ENCODE measurements around the gene L1TD1. TPM values are rescaled to one million over a fixed set of nuclear protein-coding genes. Genes with fewer than 3 reads are reported as not detected.

L1TD1 gene
- polyA plus RNA-seq, 3 donors from 2014 or later = not detected

DNA sequence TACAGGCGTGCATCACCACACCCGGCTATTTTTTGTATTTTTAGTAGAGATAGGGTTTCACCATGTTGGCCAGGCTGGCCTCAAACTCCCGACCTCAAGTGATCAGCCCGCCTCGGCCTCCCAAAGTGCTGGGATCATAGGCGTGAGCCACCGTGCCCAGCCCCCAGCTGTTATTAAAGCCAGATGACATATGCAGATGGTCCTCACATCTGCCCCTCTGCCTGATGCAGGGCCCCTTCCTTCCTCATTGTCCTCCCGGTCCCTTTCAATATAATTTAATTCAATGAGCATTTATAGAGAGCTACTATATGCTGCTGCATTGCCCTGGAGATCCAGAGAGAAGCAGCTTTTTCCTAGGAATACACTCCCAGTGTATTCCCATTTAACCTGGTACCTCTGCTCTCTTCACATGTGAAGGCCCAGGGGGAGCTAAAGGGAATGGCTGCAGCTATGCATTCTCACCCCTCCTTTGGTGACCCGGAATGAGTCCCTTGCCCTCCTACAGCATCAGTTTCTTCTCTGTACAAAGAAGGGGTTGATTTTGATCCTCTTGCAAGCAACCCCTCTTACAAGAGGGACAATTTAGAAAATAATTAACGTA is 55.6 kb downstream of the L1TD1 start:
- no peaks in the 10 kb centered on the region for H3K9me3 Mint-ChIP-seq
- H3K4me1 Mint-ChIP-seq = no peaks in the 10 kb centered on the region
- peaks cover 0 to under 1% (median 0%) of the 10 kb centered on the region in 3 donors for H3K27me3 Mint-ChIP-seq (ENCODE audit: low read depth in 3 of 3)
- H3K36me3 Mint-ChIP-seq = no peaks in the 10 kb centered on the region
- no peak overlapping the region for H3K4me3 Mint-ChIP-seq
- no peak for DNase-seq
- no peak overlapping the region for H3K27ac Mint-ChIP-seq

DNA sequence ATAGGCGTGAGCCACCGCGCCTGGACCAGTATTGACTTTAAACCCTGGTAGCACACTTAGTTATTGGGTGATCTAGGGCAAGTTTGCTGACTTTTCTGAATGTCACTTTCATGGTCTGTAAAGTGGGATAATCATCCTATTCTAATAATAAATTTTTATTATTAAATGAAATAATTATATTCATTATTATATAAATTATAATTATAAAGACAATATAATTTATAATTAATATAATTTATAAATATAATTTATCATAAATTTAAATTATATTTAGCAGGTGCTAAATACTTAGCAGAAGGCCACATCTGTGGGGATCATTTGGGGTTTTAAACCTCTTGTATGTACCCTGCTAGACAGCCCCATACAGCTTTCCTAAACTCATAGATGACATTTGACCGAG is 64.9 kb downstream of the L1TD1 start:
- no peak overlapping the region for H3K4me3 Mint-ChIP-seq
- H3K36me3 Mint-ChIP-seq = no peaks in the 10 kb centered on the region
- no peaks in the 10 kb centered on the region for H3K9me3 Mint-ChIP-seq
- H3K27me3 Mint-ChIP-seq (ENCODE audit: low read depth in 3 of 3) = peaks cover 4 to 12% (median 5%) of the 10 kb centered on the region in 3 donors
- H3K27ac Mint-ChIP-seq = peak overlapping the region in 1 of 6 donors; percentile 1
- no peaks in the 10 kb centered on the region for H3K4me1 Mint-ChIP-seq
- no peak for DNase-seq

DNA sequence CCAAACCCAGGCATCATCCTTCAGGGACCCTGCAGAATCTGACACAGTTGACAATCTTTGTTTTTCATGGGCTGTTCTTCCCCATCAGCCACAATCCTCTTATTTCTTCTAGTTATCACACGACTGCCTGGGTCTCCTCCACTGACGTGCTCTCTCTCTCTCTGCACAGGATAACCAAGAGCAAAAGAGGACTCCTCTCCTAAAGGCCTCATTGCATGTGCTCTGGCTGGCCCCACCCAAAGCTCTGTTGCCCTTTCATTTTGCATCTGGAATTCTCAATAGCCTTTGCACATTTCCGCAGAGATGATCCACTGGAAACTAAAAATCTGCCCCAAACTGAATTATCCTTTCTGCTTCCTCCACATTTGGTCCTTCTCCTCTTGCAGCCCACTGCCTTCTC is 66.0 kb downstream of the L1TD1 start:
- H3K4me1 Mint-ChIP-seq = no peaks in the 10 kb centered on the region
- H3K36me3 Mint-ChIP-seq = no peaks in the 10 kb centered on the region
- H3K27me3 Mint-ChIP-seq (ENCODE audit: low read depth in 3 of 3) = peaks cover 4 to 12% (median 5%) of the 10 kb centered on the region in 3 donors
- H3K9me3 Mint-ChIP-seq = no peaks in the 10 kb centered on the region
- no peak overlapping the region for H3K4me3 Mint-ChIP-seq
- H3K27ac Mint-ChIP-seq = no peak overlapping the region
- no peak for DNase-seq

Other genes with a start within 250 kb of the L1TD1 start
- gene KANK4, start 124.6 kb downstream of the L1TD1 start, polyA plus RNA-seq = not detected
- 10 to 100 TPM; 22.8 to 38.2 (median 24.4) TPM for gene USP1, start 242.2 kb downstream of the L1TD1 start, polyA plus RNA-seq

All from immature natural killer cell (primary cell).